HG03575 (cell line): Measurements from ENCODE around the gene KIF25.

Source experiments
- ATAC-seq: cut with Tn5 transposase; IDR thresholded peaks from one replicate; pipeline ENCODE4 v1.9.1; 2021; ENCODE audit not compliant: unreplicated experiment, insufficient number of reproducible peaks, low FRiP score; ENCODE audit errors: extremely low read depth

The KIF25 gene

DNA sequence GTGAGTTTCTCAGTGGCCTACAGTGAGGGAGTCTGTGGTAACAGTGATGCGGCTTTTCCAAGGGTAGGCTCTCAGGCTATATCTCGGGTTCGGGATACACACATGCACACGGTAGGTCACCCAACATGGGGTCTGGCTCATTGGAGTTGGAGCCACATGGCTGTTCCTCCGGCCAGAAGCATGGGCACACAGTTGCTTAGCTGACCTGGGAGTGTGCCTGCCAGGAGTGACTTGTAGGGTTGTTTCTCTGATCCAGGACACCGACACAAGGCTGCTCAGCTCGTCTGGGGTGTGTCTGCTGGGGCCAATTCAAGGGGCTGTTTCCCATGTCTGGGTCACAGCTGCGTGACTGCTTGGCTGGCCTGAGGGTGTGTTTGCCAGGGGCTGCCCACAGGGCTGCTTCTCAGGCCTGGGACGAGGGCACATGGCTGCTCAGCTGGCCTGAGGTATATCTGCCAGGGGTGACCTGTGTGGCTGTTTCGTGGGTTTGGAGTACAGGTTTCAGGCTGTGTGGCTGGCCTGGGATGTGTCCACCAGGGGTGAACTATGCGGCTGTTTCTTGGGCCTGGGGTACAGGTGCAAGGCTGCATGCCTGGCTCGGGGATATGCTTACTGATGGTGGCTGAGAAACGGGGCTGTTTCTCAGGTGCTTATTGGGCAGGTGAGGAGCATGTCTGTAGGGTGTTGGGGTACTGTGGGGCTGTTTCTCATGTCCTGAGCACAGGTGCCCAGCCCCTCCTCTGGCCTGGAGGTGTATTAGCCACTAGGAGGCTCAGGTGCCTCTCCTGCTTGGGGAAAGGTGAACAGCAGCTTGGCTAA, 15.2 kb downstream of the KIF25 start:
- ATAC-seq = no peak

DNA sequence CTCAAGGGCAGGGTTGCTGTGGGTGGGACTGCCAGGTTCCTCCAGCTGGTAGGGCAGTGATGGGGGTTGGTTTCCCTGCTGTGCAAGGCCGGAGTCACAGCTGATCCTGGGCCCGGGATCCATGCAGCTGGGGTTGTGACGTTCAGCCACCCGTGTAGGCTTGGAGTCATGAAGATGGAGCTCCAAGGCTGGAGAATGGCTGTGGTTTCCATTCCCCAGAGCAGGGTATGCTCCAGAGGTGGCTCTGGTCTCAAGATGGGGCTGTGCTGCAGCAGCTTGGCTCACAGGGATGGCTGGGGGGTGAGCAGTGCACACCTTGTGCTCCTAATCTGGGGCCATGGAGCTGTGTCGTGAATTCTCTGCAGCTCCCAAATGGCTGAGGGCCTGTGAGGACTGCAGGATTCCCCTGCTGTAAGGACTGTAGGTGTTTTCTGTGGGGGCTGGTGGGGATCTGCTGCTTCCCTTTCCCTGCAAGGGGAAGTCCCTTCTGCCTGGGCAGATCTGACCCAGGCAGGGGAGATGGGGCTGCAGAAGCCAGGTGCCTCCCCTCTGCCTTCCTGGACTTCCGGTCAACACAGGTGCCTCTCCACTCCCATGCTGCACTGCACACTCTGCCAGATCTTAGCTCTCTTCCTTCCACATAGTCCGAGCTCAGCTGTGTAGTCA, 15.9 kb downstream of the KIF25 start:
- ATAC-seq = no peak

DNA sequence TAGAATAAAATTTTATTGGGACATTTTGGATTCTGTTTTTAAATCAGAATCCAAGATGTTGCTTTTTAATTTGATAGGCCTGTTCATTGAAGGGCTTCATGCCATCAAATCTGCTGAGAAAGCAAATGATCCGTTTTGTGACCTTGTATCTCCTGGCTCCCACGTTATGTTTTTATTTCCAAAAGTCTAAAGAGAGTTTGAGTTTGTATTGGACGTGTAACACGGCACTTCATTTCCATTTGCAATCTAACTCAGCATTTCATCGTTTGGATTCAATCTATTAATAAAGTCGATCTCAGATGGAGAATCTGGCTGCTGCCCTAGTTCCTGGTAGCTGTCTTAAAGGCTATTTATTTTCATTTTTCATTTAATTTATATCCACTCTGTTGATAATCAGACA, 17.0 kb downstream of the KIF25 start:
- no peak for ATAC-seq

DNA sequence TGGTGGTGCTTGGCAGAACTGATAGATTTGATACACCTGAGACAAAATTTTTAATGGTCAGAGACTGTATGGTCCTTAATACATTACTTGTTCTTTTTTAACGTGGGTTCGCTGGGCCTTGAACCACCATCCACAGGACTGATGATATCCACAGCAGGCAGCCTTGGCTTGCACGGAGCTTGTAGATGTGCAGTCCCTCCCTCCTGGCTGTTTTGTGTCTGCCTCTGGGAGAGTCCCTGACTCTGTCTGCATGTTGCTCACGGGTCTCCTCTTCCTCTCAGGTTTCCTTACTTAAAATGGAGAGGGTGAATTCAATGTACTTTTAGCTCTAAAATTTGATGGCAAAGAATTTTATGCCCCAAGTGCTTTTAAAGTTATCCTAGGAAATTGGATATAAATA, 17.5 kb downstream of the KIF25 start:
- no peak for ATAC-seq

DNA sequence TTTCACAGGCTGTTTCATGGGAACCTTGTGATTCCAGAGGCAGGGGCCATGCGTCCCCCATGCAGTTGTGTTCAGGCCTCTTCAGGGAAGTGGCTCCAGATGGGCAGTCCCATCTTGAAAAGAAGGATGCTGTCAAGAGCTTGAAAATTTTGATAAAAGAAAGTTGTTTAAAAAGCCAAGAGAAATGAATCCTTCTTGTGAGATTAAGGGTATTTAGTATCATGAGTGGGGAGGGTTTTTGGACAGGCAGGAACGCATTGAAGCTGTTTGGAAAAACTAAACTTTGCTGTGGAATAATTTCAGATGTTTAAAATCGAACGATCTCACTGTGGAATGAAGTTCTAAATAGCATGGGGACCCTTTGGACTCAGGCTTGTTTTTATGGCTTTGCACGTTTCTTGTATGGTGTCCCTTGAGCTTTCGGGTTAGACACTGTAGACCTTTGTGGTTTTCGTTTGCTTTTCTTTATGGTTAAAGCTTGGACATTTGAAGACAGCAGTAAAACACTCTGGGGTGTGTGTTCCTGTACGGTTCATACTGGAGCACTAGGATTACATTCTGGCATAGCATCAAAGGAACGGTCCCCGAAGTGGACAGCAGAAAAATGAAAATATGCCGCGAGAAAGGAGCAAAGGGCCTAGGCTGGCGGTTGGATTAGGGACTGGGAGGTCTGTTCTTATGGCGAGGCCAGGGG, 18.2 kb downstream of the KIF25 start:
- ATAC-seq = no peak

DNA sequence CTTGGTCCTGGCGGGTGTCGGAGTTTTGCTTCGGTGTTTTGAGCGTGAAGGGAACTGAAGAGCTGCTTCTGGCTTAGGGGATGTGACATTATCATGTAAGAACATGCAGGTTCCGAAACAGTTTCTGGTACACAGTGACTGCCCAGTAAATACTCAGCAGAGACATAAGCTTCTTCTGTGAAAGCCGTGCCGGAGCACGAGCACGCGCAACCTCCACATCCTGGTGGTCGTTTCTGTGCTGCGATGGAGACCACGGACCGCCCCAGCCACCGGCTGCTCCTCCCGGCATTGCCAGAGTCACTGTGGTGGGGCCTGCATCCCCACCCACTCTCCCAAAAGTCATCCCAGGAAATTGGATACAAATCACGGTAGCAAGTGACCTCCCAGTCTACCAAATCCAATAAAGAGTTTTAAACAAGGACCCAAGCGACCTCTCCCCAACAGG, 18.7 kb downstream of the KIF25 start:
- ATAC-seq = no peak

DNA sequence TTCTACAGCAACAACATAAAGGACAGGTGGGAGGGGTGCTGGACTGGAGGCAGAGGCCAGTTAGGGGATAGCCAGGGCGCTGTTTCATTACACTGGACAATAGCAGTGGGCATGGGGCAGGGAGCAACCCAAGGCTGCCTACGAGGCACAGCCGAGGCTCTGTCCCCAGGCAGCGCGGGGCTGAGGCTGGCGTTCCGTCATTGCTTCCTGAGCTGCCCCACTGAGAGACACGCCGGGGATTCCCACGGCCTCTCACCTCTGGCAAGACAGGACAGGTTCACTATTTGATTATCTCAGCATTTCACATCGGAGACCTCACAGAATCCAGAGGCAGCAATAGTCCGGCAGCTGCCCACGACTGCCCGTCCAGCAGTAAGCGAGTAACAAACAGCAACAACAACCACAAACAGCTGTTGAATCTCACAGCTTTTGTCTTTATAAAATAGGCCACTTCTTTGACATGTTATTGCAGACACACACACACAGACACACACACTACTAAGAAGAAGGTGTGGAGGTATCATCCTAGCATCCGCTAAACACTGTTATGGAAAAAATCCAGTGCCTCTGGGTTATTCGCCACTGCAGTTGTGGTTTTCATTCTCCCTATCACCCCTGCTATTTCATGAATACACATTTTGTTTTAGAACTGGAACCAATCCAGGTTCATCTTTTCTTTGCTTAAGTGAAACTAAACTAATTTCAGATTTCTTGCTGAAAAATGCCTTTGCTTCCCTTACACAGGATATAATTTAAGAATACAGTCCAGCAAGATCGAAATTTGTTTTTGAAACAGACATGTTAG, 19.5 kb downstream of the KIF25 start:
- ATAC-seq = no peak

DNA sequence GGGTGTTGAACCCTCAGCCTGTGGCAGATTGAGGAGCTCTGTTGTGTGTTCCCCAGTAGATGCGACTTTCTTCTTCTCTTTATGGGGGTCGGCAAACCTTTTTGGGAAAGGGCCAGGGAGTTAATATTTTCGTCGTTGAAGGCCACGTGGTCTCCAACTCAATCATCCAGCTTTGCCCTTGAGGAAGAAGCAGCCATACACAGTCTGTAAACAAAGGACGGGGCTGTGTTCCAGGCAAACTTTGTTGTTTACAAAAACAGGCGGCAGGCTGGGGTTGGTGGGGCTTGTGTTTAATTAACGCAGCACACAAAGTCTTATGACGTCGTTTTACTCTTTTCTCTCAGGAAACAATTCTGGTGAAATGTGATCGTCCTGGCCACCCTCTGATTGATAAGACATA, 20.2 kb downstream of the KIF25 start:
- no peak for ATAC-seq

DNA sequence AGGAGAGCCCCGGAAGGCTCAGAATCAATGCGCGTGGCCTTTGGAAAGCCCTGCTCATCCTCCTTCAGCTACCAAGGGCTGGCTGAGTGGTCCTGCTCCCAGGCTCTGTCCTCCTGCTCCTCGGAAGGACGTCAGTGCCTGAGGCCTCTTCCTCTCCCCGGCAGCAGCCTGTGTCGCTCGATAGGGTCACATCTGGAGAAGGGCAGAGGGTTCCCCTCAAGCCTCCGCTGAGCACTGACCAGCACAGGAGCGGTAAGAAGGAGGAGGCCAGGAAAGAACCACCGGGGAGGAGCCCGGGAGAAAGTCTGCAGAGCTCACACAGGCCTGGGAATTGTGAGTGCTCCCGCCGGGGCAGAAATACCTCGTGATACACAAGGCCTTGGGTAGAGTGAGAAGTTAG, 21.2 kb downstream of the KIF25 start:
- ATAC-seq = no peak

DNA sequence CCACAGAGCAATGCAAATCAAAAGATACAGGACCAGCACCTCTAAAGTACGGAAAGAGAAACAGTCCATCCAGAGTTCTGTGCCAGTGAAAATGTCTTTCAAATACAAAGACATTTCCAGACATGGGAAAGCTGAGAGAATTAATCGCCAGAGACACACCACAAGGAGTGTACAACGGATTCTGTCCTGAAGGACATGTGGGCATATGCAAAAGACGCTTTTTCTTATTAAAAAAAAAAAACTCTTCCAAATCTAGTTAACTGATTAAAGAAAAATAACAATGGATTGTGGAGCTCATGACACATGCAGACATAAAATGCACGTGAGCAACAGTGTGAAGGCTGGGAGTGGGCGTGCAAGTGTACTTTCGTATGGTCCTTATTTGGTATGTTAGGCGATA, 22.8 kb downstream of the KIF25 start:
- no peak for ATAC-seq

DNA sequence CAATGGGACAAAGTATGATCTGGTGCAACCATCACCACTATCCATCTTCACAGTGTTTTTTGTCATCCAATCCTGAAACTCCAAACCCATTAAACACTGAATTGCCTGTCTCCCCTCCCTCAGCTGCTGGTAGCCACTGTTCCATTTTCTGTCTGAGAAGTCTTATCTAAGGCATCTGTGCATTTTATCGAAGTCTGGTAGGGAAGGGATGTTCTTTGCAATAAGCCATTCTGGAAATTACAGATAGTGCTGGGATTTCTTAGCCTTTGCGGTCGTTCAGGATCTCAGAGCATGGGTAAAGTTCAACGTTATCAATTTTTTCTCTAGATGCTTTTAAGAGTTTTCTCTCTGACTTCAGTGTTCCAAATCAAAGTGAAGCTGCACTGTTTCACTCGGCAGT, 24.1 kb downstream of the KIF25 start:
- ATAC-seq = no peak

DNA sequence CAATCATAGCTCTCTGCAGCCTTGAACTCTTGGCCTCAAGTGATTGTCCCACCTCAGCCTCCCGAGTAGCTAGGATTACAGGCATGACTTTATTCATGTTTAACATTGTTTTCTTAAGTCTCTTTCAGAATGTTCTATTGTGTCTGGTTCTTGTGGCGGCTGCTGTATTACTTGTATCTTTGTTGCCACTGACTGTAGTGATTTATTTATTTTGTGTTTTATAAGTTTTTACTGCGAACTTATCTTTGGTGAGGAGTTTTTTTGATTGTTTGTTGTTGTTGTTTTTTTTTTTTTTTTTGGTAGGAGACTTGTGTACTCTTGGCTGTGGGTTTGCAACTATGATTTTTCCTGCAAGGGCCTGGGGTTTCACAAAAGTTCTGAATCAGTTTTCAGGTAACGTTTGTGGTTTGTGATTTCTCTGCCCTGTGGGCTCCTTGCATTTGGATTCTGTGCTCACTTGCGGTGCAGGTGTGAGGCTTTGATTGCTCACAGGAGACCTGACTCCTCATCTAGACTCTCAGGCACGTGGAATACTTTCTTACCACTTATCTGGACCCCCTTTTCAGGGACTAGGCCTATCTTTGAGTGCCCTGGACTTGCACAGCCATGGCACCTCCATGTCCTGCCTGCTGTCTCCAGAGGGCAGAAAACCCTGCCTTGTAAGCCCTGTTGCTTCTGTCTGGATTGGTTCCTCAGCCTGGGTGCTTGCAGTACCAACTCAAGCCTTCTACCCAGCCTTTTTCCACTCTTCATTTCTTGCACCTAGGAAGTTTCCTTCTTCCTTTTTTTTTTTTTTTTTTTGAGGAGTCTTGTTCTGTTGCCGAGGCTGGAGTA, 25.2 kb downstream of the KIF25 start:
- no peak for ATAC-seq

DNA sequence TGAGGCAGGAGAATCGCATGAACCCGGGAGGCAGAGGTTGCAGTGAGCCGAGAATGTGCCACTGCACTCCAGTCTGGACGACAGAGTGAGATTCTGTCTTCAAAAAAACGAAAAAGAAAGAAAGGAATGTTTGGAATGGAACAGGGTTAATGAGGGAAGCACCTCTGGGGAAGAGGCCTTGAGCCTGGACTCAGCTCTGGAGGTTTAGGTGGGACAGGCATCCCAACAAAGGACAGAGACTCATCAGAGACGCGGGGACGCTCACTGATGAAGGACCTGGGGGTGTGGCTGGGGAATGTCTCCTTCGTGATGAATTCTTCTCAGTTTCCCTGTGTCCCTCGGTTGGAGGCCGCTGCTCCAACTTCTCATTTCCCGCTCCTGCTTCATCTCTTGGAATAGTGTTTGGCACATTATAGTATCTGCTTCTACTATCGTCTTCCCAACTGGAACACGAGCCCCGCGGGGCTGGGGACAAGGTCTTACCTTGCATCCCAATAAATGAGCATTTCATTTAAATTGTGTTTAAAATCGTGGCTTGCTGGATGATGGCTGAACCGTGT, 27.6 kb downstream of the KIF25 start:
- ATAC-seq = no peak

DNA sequence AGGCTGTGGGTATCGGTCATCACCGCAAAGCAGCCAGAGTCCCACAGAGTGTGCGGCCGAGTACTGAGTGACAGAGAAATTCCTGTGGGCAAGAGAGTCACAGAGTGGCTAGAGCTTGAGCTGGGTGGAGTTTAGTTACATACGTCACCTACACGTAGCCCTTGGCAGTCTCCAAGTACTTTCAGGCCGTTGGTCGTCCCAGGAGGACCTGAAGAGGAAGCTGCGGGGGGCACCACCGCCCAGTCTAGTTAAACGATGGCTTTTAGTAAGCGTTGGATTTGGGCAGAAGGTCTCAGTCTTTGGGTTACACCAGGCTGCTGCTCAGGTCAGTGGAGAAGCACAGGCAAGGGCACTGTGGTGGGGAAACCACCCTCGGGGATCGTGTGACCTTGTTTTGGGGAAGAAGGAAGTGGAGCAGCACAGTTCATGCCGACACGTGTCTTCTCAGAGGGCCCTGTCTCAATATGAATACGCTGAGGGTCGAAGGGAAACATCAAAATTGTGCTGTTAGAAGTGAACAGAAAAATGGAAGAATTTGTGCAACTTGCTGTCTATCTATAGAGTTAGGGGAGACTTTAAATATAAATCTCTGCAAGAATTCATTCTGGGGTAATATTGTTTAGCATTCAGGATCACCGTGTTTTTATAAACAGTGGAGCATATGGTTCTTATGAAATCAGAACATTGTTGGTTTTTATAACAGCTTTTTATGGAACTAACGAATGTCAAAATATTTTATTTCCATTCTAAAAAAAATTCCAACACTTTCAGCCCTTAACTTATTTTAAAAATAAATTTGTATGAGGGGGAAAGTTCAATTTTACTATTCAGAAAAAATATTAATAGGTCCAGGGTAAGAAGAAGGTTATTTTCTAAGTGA, 28.6 kb downstream of the KIF25 start:
- no peak for ATAC-seq

DNA sequence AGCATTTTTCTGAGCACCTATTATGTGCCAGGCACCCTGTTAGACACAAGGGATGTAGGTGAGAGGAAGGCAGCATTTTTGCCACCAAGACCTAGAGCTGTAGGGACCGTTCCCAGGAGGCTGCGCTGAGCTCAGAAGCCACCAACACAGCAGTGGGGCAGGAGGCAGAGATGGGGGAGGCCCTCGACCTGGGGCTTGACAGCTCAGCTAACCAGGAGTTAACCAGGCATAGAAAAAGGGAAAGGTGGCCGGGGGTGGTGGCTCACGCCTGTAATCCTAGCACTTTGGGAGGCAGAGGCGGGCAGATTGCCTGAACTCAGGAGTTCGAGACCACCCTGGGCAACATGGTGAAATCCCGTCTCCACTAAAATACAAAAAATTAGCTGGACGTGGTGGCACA, 29.5 kb downstream of the KIF25 start:
- ATAC-seq = no peak

DNA sequence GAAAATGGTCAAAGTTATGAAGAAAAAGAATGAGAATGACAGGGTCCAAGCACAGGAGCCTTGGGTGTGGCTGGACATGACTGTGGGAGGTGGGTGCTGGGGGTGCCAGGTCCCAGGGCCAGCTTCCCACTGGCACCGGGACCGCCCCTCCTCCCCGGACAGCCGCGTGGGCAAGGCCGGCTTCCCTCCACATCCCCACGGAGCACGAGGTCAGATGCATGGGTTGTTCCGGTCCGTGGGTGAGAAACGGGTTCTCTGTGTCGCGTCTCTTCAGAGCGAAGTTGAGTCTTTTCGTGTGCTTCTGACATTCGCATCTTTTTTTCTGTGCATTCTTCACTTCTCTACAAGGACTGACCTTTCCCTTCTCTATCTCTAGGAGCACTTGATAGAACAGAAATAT, 30.1 kb downstream of the KIF25 start:
- ATAC-seq = no peak

DNA sequence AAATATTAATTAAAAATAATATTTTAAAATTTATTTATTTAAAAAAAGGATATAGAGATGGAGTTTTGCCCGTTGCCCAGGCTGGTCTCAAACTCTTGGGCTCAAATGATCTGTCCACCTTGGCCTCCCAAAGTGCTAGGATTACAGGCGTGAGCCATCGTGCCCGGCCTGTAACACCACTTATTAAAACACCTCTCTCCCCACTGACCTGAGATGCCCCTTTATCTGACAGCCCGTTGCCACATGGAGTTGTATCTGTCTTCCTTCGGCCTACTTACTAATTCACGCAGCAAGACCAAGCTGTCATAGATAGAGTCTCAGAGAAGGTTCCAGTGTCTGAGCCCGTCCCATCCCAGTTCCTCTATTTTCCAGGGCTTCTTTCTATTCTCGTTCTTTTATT, 30.7 kb downstream of the KIF25 start:
- no peak for ATAC-seq
